Heart left ventricle (tissue), 16 donors: ENCODE results near the gene BCKDHA. TPM values are rescaled to one million over a fixed set of nuclear protein-coding genes. Genes with fewer than 3 reads are reported as not detected.
A peak's percentile ranks its signal among the peaks of the same experiment; 100 is the strongest.

Experiments
- ATAC-seq, 4 donors: fragments of 200-7000 bp; cut with Tn5 transposase; one replicate each; pipeline ENCODE4 v1.9.1; 2020 to 2022; ENCODE audit warnings: moderate library complexity in 4 of 4, mild to moderate bottlenecking in 3 of 4, moderate number of reproducible peaks in 1 of 4
- DNase-seq, 5 donors: peaks; one replicate each; pipeline ENCODE4 v3.0.0-alpha.2; 2020
- H3K27ac ChIP-seq, 12 donors: fragments of 200-600 bp; sonication (generic) in 4 of 12; one replicate each; pipeline versions ENCODE4 v1.5.0 to v1.8.0; 2016 to 2022; ENCODE audit warnings: mild to moderate bottlenecking in 2 of 12
- H3K27me3 ChIP-seq, 9 donors: fragments of 200-600 bp; sonication (generic) in 2 of 9; one replicate each; pipeline versions ENCODE4 v1.5.1 to v1.8.0; 2016 to 2022; ENCODE audit warnings: mild to moderate bottlenecking in 3 of 9
- H3K36me3 ChIP-seq, 9 donors: fragments of 200-600 bp; sonication (generic) in 2 of 9; one replicate each; pipeline versions ENCODE4 v1.5.0 to v1.8.0; 2018 to 2022; ENCODE audit warnings: mild to moderate bottlenecking in 2 of 9
- H3K4me1 ChIP-seq, 12 donors: fragments of 200-600 bp; sonication (generic) in 4 of 12; one replicate each; pipeline versions ENCODE4 v1.5.0 to v1.8.0; 2016 to 2022; ENCODE audit warnings: mild to moderate bottlenecking in 3 of 12
- H3K4me3 ChIP-seq, 12 donors: fragments of 200-600 bp; sonication (generic) in 4 of 12; one replicate each; pipeline versions ENCODE4 v1.5.0 to v1.8.0; 2017 to 2022; ENCODE audit warnings: mild to moderate bottlenecking in 9 of 12, moderate library complexity in 4 of 12
- H3K9me3 ChIP-seq, 12 donors: fragments of 200-600 bp; sonication (generic) in 4 of 12; one replicate each; pipeline versions ENCODE4 v1.5.0 to v1.8.0; 2016 to 2022; ENCODE audit warnings: mild to moderate bottlenecking in 1 of 12
- CTCF ChIP-seq, 12 donors: fragments of 200-600 bp; sonication (generic) in 4 of 12; IDR thresholded peaks; one replicate each; pipeline versions ENCODE4 v1.5.0 to v1.8.0; 2018 to 2022; ENCODE audit warnings: antibody characterized with exemption in 12 of 12, mild to moderate bottlenecking in 5 of 12
- POLR2A ChIP-seq, 2 donors: fragments of 450-650 bp; IDR thresholded peaks; one replicate each; pipeline ENCODE4 v1.6.1; 2017; ENCODE audit warnings: antibody characterized with exemption in 2 of 2, mild to moderate bottlenecking in 2 of 2, moderate library complexity in 2 of 2
- WGBS, 4 donors: extraction: QIAGEN DNeasy Blood & Tissue Kit in 2 of 4; methylation state at CpG; one replicate each; pipeline versions ENCODE4 v1.1.5 to v1.1.7; 2013 to 2018; 5-methylcytosine and 5-hydroxymethylcytosine counted together
- intact Hi-C, 10 donors: fragments of 100-400 bp; cut with DNase I; formaldehyde crosslinking; loops; one replicate each; pipeline versions ENCODE4 v1.11.1 to v1.14.2; 2022
- polyA plus RNA-seq, 2 donors: library from polyadenylated mRNA; stranded (reverse); fragments of 200-250 nt; gene quantifications; one replicate each; pipeline ENCODE4 v1.2.3, GENCODE V29; 2013
- total RNA-seq, 9 donors: library from RNA; depleted of rRNA in 2 of 9; stranded (reverse); fragments of >200 nt in 2 of 9; fragmentation: NEBNext Ultra II Directional in 3 of 9; extraction: Animal tissue kit (Norgen Biotek cat#: 25700) in 3 of 9; gene quantifications; one replicate each; pipeline versions ENCODE4 v1.1.0 to v1.2.4, GENCODE V29; 2016 to 2023
- donor health status: ischemic (EF 13 %, LVEDD 7.1; RV severe dilation, severe dysfunction).
- donor health status: healthy with polysubstance abuse.
- donor health status: DM: no; HTN: yes; CAD: no.
- donor health status: DM: no; HTN: no; CAD: no.
- donor health status: ischemic (EF 25% LVEDD 6.9; RV normal size, moderate dysfunction).
- donor health status: ischemic (EF 25% LVEDD 5.7; RV mildly dilated, moderate dysfunction).
- donor health status: healthy.
- donor health status: DM: yes; HTN: yes; CAD: no.
- donor health status: ischemic (EF 35%, LVEDD 5.7; RV mildly dilated, moderate dysfunction).
- donor health status: nonischemic (EF 11% LVEDD 7.7; RV severe dilation, severe dysfunction).
- donor health status: DM: yes; HTN: yes; CAD: no.
- donor health status: PGD.
- donor health status: ischemic (EF 29% LVEDD 5.4; RV normal size, mild dysfunction).
- donor health status: nonischemic (EF 23%, LVEDD 6.1; RV moderate dilation, normal function).

Gene BCKDHA
- total and polyA plus RNA-seq, 11 donors, result 32.0 to 149 (median 39.2) TPM

- TF ChIP-seq POLR2A (IDR thresholded peaks at IDR 0.05) (peak in 1 of 2 donors; percentile 66), CTCF (IDR thresholded peaks at IDR 0.05) (no peak)
- DNase-seq (peak; percentile 97 to 99 (median 98)), ATAC-seq (peak; percentile 97 to 98 (median 98))
- Histone ChIP-seq H3K27me3 (no peaks in the 10 kb centered on the region), H3K4me3 (peak within 1 kb of the TSS; percentile 64 to 91 (median 76)), H3K4me1 (peaks cover 0 to 53% (median 9%) of the 10 kb centered on the region in 12 donors), H3K36me3 (no peaks in the 10 kb centered on the region), H3K9me3 (no peaks in the 10 kb centered on the region), H3K27ac (peak within 1 kb of the TSS; percentile 91 to 100 (median 98))
- 0 to 1% (median 1%) methylated on average over 48 to 56 of the region's 56 CpGs for whole genome bisulfite sequencing, 4 donors
- intact Hi-C loops, result loop anchor here in 1 of 10 donors (1.0 kb wide), 1 partner anchor 33 kb away; the partner anchor contains the start of genes BCKDHA and EXOSC5
Observed at GRCh38 chr19:41363753-41364523, 33.7 kb upstream of the BCKDHA start, which contains the start of gene B9D2. Gene B9D2 (minus strand): TSS chr19:41364149. CDS start chr19:41363519, 630 bp downstream.

- Histone ChIP-seq H3K4me1 (peaks cover 0 to 58% (median 9%) of the 10 kb centered on the region in 12 donors), H3K36me3 (no peaks in the 10 kb centered on the region), H3K9me3 (no peaks in the 10 kb centered on the region), H3K4me3 (peak overlapping the region; percentile 64 to 91 (median 76)), H3K27me3 (no peaks in the 10 kb centered on the region), H3K27ac (peak overlapping the region; percentile 91 to 100 (median 98))
- WGBS, 4 donors, result 75 to 78% (median 77%) methylated on average over 14 of the region's 14 CpGs
- intact Hi-C loops, result loop anchor here in 1 of 10 donors (1.0 kb wide), 1 partner anchor 33 kb away; the partner anchor contains the start of genes BCKDHA and EXOSC5
- DNase-seq, result no peak
- TF ChIP-seq POLR2A (IDR thresholded peaks at IDR 0.05) (no peak), CTCF (IDR thresholded peaks at IDR 0.05) (no peak)
- ATAC-seq, result peak in 1 of 4 donors; percentile 0
Observed at GRCh38 chr19:41364524-41365391, 32.9 kb upstream of the BCKDHA start.

GRCh38 chr19:41366089-41366488 is 31.5 kb upstream of the BCKDHA start:
- ATAC-seq, result no peak
- no peak for TF ChIP-seq POLR2A (IDR thresholded peaks at IDR 0.05)
- no peak for TF ChIP-seq CTCF (IDR thresholded peaks at IDR 0.05)
- Histone ChIP-seq H3K4me1 (peaks cover 0 to 58% (median 9%) of the 10 kb centered on the region in 12 donors), H3K9me3 (no peaks in the 10 kb centered on the region), H3K27me3 (no peaks in the 10 kb centered on the region), H3K4me3 (no peak overlapping the region), H3K27ac (no peak overlapping the region), H3K36me3 (peaks cover 0 to 3% (median 0%) of the 10 kb centered on the region in 9 donors)
- WGBS, 4 donors, result 96 to 100% (median 99%) methylated on average over 1 of the region's 1 CpG
- DNase-seq, result no peak
- intact Hi-C loops, result no loop called here
